Mesangial cell (primary cell): ENCODE results near the gene FANCD2. TPM values are rescaled to one million over a fixed set of nuclear protein-coding genes. Genes with fewer than 3 reads are reported as not detected.

Experiments
- total RNA-seq: library from RNA; depleted of rRNA; stranded (reverse); fragments of >200 nt; gene quantifications from 2 replicates; pipeline ENCODE4 v1.2.3, GENCODE V29; 2015

Gene FANCD2
- total RNA-seq, result 8.9 and 33.1 TPM in 2 replicates

GRCh38 chr3:10026084-10026890 lies at the start of gene FANCD2:
Gene FANCD2, plus strand, starts transcription at chr3:10026437. Its CDS starts 2,221 bp downstream, at chr3:10028658.

DNA sequence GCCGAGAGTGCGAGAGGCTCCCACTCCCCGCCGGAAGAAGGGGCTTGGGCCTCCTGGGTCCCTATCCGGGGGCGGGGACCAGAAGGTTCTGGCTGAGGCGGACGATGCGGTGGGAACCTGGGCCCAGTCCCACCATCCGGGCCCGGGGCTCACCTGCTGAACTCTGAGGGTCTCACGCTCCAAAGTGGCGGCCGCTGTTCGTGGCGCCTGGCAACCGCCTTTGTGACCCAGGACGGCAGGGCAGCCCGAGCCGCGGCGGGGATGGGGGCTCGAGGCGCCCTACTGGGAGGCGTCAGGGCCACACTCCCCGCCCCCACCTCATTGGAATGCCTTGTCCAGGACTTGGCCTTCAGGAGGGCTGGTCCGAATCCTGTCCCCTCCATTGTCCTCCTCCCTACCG lies 81.9 kb downstream of the FANCD2 start, which contains the start of gene FANCD2OS:
Gene FANCD2OS (minus strand): TSS at position 165 of the 400 bp plus-strand sequence. CDS start 3,481 bp downstream, outside the sequence.

DNA sequence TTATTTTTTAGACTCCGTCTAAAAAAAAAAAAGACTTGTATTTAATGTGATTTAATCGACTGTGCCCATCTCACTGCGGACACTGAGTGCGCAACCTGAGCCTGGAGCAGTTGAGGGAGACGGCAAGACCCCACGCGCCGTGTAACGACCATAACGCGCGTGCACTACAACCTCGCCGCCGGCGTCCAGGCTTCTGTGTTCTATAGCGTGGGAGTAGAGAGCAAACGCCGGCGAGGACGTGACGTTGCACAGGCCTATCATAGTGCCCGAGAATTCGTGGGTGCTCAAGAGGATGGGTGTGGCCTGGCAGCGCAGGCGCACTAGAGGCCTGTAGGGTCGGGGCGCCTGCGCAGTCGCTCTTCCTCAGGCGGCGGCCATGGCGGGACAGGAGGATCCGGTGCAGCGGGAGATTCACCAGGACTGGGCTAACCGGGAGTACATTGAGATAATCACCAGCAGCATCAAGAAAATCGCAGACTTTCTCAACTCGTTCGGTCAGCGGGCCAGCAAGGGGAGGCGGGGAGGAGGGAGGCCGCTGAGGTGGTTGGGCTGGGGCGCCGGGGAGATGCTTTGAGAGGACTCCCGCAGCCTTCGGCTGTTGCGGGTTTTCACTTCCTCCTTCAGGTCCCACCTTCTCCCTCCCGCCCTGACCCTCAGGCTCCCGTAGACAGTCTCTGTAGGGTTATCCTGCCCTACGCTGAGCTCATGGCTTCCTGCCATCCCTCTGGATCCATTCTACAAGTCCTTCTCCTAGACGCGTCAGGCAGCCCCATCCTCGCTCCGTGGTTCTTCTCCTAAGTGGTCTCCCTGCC lies 89.3 kb downstream of the FANCD2 start, which contains the start of gene BRK1:
Gene BRK1 (plus strand): TSS at position 350 of the 812 bp plus-strand sequence. CDS start 27 bp downstream, at position 377.

Other genes starting within 250 kb of the FANCD2 start
- gene TADA3, start 234.0 kb upstream of the FANCD2 start, total RNA-seq, result 75.3 and 108 TPM in 2 replicates
- 175 and 268 TPM in 2 replicates for gene ARPC4, start 233.4 kb upstream of the FANCD2 start, total RNA-seq
- 3.7 and 27.9 TPM in 2 replicates for gene TTLL3, start 216.2 kb upstream of the FANCD2 start, total RNA-seq
- gene RPUSD3, start 182.4 kb upstream of the FANCD2 start, total RNA-seq, result 49.3 and 59.6 TPM in 2 replicates
- 0.13 TPM in 1 of 2 replicates, not detected in the other for gene CIDEC, start 146.2 kb upstream of the FANCD2 start, total RNA-seq
- gene JAGN1, start 135.8 kb upstream of the FANCD2 start, total RNA-seq, result 32.4 and 33.8 TPM in 2 replicates
- 1.1 and 4.6 TPM in 2 replicates for gene IL17RE, start 123.6 kb upstream of the FANCD2 start, total RNA-seq
- 34.7 and 59.3 TPM in 2 replicates for gene IL17RC, start 109.3 kb upstream of the FANCD2 start, total RNA-seq
- gene CRELD1, start 92.6 kb upstream of the FANCD2 start, total RNA-seq, result 21.0 and 37.3 TPM in 2 replicates
- 0.98 and 6.0 TPM in 2 replicates for gene PRRT3, start 74.0 kb upstream of the FANCD2 start, total RNA-seq
- 24.0 and 28.5 TPM in 2 replicates for gene EMC3, start 39.6 kb upstream of the FANCD2 start, total RNA-seq
- gene FANCD2OS, start 81.8 kb downstream of the FANCD2 start, total RNA-seq, result not detected in 2 replicates
- gene BRK1, start 89.2 kb downstream of the FANCD2 start, total RNA-seq, result 113 and 149 TPM in 2 replicates
- 25.3 and 32.7 TPM in 2 replicates for gene VHL, start 115.3 kb downstream of the FANCD2 start, total RNA-seq
- 2.3 and 6.7 TPM in 2 replicates for gene IRAK2, start 138.5 kb downstream of the FANCD2 start, total RNA-seq
- 14.2 and 15.1 TPM in 2 replicates for gene TATDN2, start 222.0 kb downstream of the FANCD2 start, total RNA-seq